Stomach smooth muscle (tissue), 2 donors: ENCODE results near the gene TBC1D9.

ENCODE experiments used
- H3K27ac ChIP-seq: one replicate; pipeline ENCODE4 v1.7.0; 2013; ENCODE audit warnings: mild to moderate bottlenecking, low read length, inconsistent platforms
- H3K27me3 ChIP-seq, 2 donors: one replicate each; pipeline ENCODE4 v1.7.0; 2013; ENCODE audit warnings: low read length in 2 of 2; ENCODE audit not compliant: insufficient read depth in 2 of 2, control insufficient read depth in 1 of 2
- H3K36me3 ChIP-seq, 2 donors: one replicate each; pipeline ENCODE4 v1.7.0; 2013; ENCODE audit warnings: low read length in 2 of 2; ENCODE audit not compliant: control insufficient read depth in 2 of 2, insufficient read depth in 2 of 2
- H3K4me1 ChIP-seq: one replicate; pipeline ENCODE4 v1.7.0; 2013; ENCODE audit warnings: low read length; ENCODE audit not compliant: control insufficient read depth, insufficient read depth
- H3K4me3 ChIP-seq, 2 donors: one replicate each; pipeline ENCODE4 v1.7.0; 2013; ENCODE audit warnings: low read length in 2 of 2
- H3K9ac ChIP-seq, 2 donors: one replicate each; pipeline ENCODE4 v1.7.0; 2013; ENCODE audit warnings: low read length in 2 of 2, mild to moderate bottlenecking in 1 of 2
- H3K9me3 ChIP-seq, 2 donors: one replicate each; pipeline ENCODE4 v1.7.0; 2013; ENCODE audit warnings: low read length in 2 of 2; ENCODE audit not compliant: control insufficient read depth in 2 of 2
- donor health status: healthy.
- donor health status: Pancreatic carcinoma.

Gene TBC1D9

GRCh38 chr4:140777894-140778293 lies 21.7 kb upstream of the TBC1D9 start:
- Histone ChIP-seq H3K27me3 (no peaks in the 10 kb centered on the region), H3K9me3 (no peaks in the 10 kb centered on the region), H3K9ac (no peak overlapping the region), H3K4me3 (no peak overlapping the region), H3K4me1 (no peaks in the 10 kb centered on the region), H3K27ac (no peak overlapping the region), H3K36me3 (no peaks in the 10 kb centered on the region)

GRCh38 chr4:140777386-140777785 lies 21.2 kb upstream of the TBC1D9 start:
- Histone ChIP-seq H3K27me3 (no peaks in the 10 kb centered on the region), H3K36me3 (no peaks in the 10 kb centered on the region), H3K9me3 (no peaks in the 10 kb centered on the region), H3K27ac (no peak overlapping the region), H3K4me1 (no peaks in the 10 kb centered on the region), H3K4me3 (no peak overlapping the region), H3K9ac (no peak overlapping the region)

- Histone ChIP-seq H3K9ac (no peak overlapping the region), H3K36me3 (no peaks in the 10 kb centered on the region), H3K4me3 (no peak overlapping the region), H3K9me3 (no peaks in the 10 kb centered on the region), H3K27me3 (no peaks in the 10 kb centered on the region), H3K27ac (no peak overlapping the region), H3K4me1 (no peaks in the 10 kb centered on the region)
Observed at GRCh38 chr4:140776556-140776955, 20.4 kb upstream of the TBC1D9 start.

GRCh38 chr4:140774956-140775355 lies 18.8 kb upstream of the TBC1D9 start:
- Histone ChIP-seq H3K36me3 (no peaks in the 10 kb centered on the region), H3K27ac (no peak overlapping the region), H3K4me3 (no peak overlapping the region), H3K9ac (no peak overlapping the region), H3K27me3 (no peaks in the 10 kb centered on the region), H3K9me3 (no peaks in the 10 kb centered on the region), H3K4me1 (no peaks in the 10 kb centered on the region)

GRCh38 chr4:140774510-140774909 lies 18.3 kb upstream of the TBC1D9 start:
- H3K9me3 ChIP-seq = no peaks in the 10 kb centered on the region
- H3K4me3 ChIP-seq = no peak overlapping the region
- H3K36me3 ChIP-seq = no peaks in the 10 kb centered on the region
- H3K4me1 ChIP-seq = no peaks in the 10 kb centered on the region
- H3K9ac ChIP-seq = no peak overlapping the region
- no peaks in the 10 kb centered on the region for H3K27me3 ChIP-seq
- no peak overlapping the region for H3K27ac ChIP-seq

- Histone ChIP-seq H3K27ac (no peak overlapping the region), H3K4me1 (no peaks in the 10 kb centered on the region), H3K4me3 (no peak overlapping the region), H3K9me3 (no peaks in the 10 kb centered on the region), H3K9ac (no peak overlapping the region), H3K36me3 (no peaks in the 10 kb centered on the region), H3K27me3 (no peaks in the 10 kb centered on the region)
Observed at GRCh38 chr4:140769209-140769608, 13.0 kb upstream of the TBC1D9 start.

GRCh38 chr4:140764785-140765392 lies 8.7 kb upstream of the TBC1D9 start:
- Histone ChIP-seq H3K4me3 (no peak overlapping the region), H3K36me3 (no peaks in the 10 kb centered on the region), H3K9ac (no peak overlapping the region), H3K9me3 (no peaks in the 10 kb centered on the region), H3K4me1 (no peaks in the 10 kb centered on the region), H3K27ac (no peak overlapping the region), H3K27me3 (no peaks in the 10 kb centered on the region)

GRCh38 chr4:140762202-140762601 lies 6.0 kb upstream of the TBC1D9 start:
- H3K4me1 ChIP-seq = no peaks in the 10 kb centered on the region
- H3K36me3 ChIP-seq = no peaks in the 10 kb centered on the region
- H3K27ac ChIP-seq = no peak overlapping the region
- no peaks in the 10 kb centered on the region for H3K9me3 ChIP-seq
- H3K9ac ChIP-seq = no peak overlapping the region
- no peaks in the 10 kb centered on the region for H3K27me3 ChIP-seq
- no peak overlapping the region for H3K4me3 ChIP-seq

- Histone ChIP-seq H3K36me3 (no peaks in the 10 kb centered on the region), H3K27me3 (no peaks in the 10 kb centered on the region), H3K9ac (peak overlapping the region in 1 of 2 donors; percentile 79), H3K9me3 (no peaks in the 10 kb centered on the region), H3K27ac (peak overlapping the region; percentile 74), H3K4me3 (peak overlapping the region; percentile 53 to 87), H3K4me1 (peaks cover 7% of the 10 kb centered on the region)
Observed at GRCh38 chr4:140757232-140757630, 1.0 kb upstream of the TBC1D9 start.

GRCh38 chr4:140755774-140756318 lies 339 bp downstream of the TBC1D9 start:
- Histone ChIP-seq H3K9me3 (no peaks in the 10 kb centered on the region), H3K36me3 (no peaks in the 10 kb centered on the region), H3K4me1 (peaks cover 7% of the 10 kb centered on the region), H3K9ac (peak overlapping the region; percentile 68 to 79), H3K4me3 (peak overlapping the region; percentile 53 to 87), H3K27ac (peak overlapping the region; percentile 74), H3K27me3 (no peaks in the 10 kb centered on the region)

- H3K9ac ChIP-seq = peak overlapping the region; percentile 52 to 68
- H3K9me3 ChIP-seq = no peaks in the 10 kb centered on the region
- H3K36me3 ChIP-seq = no peaks in the 10 kb centered on the region
- peak overlapping the region; percentile 53 to 87 for H3K4me3 ChIP-seq
- H3K27ac ChIP-seq = peak overlapping the region; percentile 7
- no peaks in the 10 kb centered on the region for H3K27me3 ChIP-seq
- H3K4me1 ChIP-seq = peaks cover 7% of the 10 kb centered on the region
Observed at GRCh38 chr4:140754918-140755773, 1.0 kb downstream of the TBC1D9 start.
